22Rv1 (cell line): ENCODE data around the gene GPHN.

Experiments
- CTCF ChIP-seq: fragments of 450-650 bp; IDR thresholded peaks from 2 replicates; pipeline ENCODE4 v1.5.1; 2017; ENCODE audit warnings: mild to moderate bottlenecking
- ZFX ChIP-seq: fragments of 450-650 bp; IDR thresholded peaks from 2 replicates; pipeline ENCODE4 v1.6.1; 2017; ENCODE audit warnings: antibody characterized with exemption, borderline replicate concordance

GRCh38 chr14:66920196-66920595, 412.2 kb downstream of the GPHN start:
- no peak for TF ChIP-seq CTCF
- no peak for TF ChIP-seq ZFX
